ENCODE results near the gene P2RY6. TPM values are rescaled to one million over a fixed set of nuclear protein-coding genes. Genes with fewer than 3 reads are reported as not detected.

P2RY6 gene
- total RNA-seq, 4 donors from 2014 or later = 0.78 to 2.8 (median 1.1) TPM; not detected in 1

DNA sequence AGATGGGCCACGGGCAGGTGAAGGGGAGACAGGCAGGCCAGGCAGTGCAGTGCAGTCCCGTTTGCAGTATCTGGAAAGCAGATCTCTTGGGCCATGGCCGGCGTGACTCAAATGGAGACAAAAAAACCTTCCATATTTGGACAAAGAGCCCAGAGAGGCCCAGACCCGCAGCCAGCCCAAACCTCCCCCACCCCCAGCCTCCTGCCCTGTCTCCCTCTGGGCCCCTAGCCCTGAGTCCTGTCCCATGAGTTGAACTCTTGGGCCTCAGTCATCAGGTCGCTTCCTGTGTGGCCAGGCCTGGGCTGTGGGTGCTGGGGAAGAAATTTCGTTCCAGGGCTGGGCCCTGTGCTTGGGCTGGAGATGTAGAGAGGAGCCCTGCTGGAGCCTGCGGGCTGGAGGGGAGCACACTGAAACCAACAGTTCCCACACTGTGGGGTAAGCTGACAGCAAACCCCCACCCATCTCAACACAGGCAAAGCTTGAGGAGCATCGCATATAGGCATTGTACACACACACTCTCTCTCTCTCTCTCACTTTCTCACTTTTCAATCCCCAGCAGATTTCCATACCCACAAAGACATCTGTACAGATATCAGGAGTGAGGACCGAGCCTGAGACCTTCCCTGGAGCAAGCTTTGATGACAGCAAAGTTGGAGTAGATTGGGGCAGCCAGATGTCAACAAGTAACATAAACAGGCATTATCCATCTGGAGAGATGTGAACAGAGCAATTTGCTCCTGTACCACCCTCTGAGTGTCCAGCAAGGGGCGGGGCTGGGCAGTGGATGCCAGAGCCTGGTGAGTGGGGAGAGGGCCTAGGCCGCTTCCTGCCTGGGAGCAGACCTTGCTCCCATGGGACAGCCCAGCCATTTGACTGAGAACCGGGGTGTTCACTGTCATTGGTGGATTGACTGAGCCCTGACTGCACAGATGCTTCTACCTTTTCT is 53.2 kb downstream of the P2RY6 start:
- TF ChIP-seq, protein P1, sequence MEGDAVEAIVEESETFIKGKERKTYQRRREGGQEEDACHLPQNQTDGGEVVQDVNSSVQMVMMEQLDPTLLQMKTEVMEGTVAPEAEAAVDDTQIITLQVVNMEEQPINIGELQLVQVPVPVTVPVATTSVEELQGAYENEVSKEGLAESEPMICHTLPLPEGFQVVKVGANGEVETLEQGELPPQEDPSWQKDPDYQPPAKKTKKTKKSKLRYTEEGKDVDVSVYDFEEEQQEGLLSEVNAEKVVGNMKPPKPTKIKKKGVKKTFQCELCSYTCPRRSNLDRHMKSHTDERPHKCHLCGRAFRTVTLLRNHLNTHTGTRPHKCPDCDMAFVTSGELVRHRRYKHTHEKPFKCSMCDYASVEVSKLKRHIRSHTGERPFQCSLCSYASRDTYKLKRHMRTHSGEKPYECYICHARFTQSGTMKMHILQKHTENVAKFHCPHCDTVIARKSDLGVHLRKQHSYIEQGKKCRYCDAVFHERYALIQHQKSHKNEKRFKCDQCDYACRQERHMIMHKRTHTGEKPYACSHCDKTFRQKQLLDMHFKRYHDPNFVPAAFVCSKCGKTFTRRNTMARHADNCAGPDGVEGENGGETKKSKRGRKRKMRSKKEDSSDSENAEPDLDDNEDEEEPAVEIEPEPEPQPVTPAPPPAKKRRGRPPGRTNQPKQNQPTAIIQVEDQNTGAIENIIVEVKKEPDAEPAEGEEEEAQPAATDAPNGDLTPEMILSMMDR (IDR thresholded peaks at IDR 0.05 in 4 of 5, conservative IDR thresholded peaks at IDR 0.05 in 1 of 5) = no peak
- no peak for TF ChIP-seq POLR2A (IDR thresholded peaks at IDR 0.05)
- no peaks in the 10 kb centered on the region for H3K9me3 ChIP-seq
- no peak for DNase-seq
- intact Hi-C loops (cut with DNase I; ENCODE audit: low total_unique reads) (no loop called here), in situ Hi-C loops (cut with MboI; ENCODE audit: low sequenced_read_pairs in 4 of 4) (no loop called here)
- no peaks in the 10 kb centered on the region for H3K27me3 ChIP-seq
- ATAC-seq = peak in 1 of 2 donors; percentile 32
- H3K36me3 ChIP-seq = no peaks in the 10 kb centered on the region
- peak overlapping the region; percentile 66 to 74 (median 70) for H3K27ac ChIP-seq
- no peak overlapping the region for H3K4me3 ChIP-seq
- H3K4me1 ChIP-seq = peaks cover 22 to 40% of the 10 kb centered on the region in 2 donors

DNA sequence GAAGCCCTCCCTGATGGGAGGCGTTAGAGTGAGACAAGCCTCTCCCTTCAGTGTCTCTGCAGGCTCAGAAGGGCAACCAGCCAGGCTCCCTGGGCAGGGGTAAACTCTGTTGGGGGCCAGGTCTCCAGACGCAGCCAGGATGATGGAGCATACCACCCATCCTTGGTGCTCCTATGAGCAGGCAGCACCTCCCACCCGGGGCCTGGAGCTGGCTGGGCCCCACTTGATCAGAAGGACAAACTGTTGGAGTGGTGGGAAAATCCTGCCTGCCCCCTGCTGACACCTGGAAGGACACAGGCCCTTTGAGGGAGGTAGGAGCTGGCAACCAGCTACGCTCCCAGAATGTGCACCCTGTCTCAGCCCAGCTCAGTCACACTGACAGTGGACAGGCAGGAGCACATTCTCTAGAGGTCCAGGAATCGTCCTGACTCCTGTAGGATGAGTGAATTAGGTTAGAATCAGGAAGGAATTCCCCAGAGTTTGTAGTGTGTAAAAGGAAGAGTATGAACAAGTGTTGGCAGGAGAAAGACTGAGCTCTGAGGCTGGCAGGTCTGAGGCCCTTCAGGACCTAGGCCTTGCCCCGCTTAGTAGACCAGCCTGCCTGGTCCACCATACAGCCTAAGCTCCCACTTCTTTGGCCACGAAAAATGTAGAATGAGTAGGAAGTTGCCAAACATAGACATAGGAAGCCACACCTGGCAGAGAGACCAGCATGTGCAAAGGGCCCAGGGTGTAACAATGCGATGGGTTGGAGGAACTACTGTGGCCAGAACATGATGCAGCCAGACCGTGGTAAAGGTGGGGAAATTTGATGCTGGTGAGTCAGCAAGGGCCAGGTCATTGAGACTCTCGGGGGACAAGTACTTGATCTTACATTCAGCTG is 55.0 kb downstream of the P2RY6 start:
- no peak for TF ChIP-seq POLR2A (IDR thresholded peaks at IDR 0.05)
- TF ChIP-seq, protein P1 (IDR thresholded peaks at IDR 0.05 in 4 of 5, conservative IDR thresholded peaks at IDR 0.05 in 1 of 5) = no peak

GRCh38 chr11:73327812-73328364 is 55.8 kb downstream of the P2RY6 start:
- peak overlapping the region in 2 of 4 donors; percentile 15 to 72 for H3K27ac ChIP-seq
- DNase-seq = no peak
- peaks cover 15 to 21% of the 10 kb centered on the region in 2 donors for H3K4me1 ChIP-seq
- no peaks in the 10 kb centered on the region for H3K27me3 ChIP-seq
- in situ Hi-C loops (cut with MboI; ENCODE audit: low sequenced_read_pairs in 4 of 4) = no loop called here
- no peak overlapping the region for H3K4me3 ChIP-seq
- no peak for ATAC-seq
- TF ChIP-seq POLR2A (IDR thresholded peaks at IDR 0.05) = no peak
- TF ChIP-seq, protein P1 (IDR thresholded peaks at IDR 0.05 in 4 of 5, conservative IDR thresholded peaks at IDR 0.05 in 1 of 5) = no peak
- intact Hi-C loops (cut with DNase I; ENCODE audit: low total_unique reads) = no loop called here
- no peaks in the 10 kb centered on the region for H3K9me3 ChIP-seq
- no peaks in the 10 kb centered on the region for H3K36me3 ChIP-seq

More for the DNA sequence above, 55.0 kb downstream of the P2RY6 start:
- Histone ChIP-seq H3K4me1 (peaks cover 22 to 26% of the 10 kb centered on the region in 2 donors), H3K27me3 (no peaks in the 10 kb centered on the region), H3K9me3 (no peaks in the 10 kb centered on the region), H3K36me3 (no peaks in the 10 kb centered on the region), H3K4me3 (no peak overlapping the region), H3K27ac (peak overlapping the region in 3 of 4 donors; percentile 33 to 72 (median 50))
- DNase-seq (no peak), ATAC-seq (no peak)
- intact Hi-C loops (cut with DNase I; ENCODE audit: low total_unique reads) (no loop called here), in situ Hi-C loops (cut with MboI; ENCODE audit: low sequenced_read_pairs in 4 of 4) (no loop called here)

GRCh38 chr11:73330569-73331093 is 58.5 kb downstream of the P2RY6 start:
- in situ Hi-C loops (cut with MboI; ENCODE audit: low sequenced_read_pairs in 4 of 4) (no loop called here), intact Hi-C loops (cut with DNase I; ENCODE audit: low total_unique reads) (loop anchor here (5.0 to 10.0 kb wide), 2 partner anchors 143 to 496 kb away; no protein-coding TSS in a partner anchor)
- H3K4me3 ChIP-seq = no peak overlapping the region
- no peaks in the 10 kb centered on the region for H3K27me3 ChIP-seq
- H3K4me1 ChIP-seq = peaks cover 9 to 16% of the 10 kb centered on the region in 2 donors
- DNase-seq = no peak
- no peaks in the 10 kb centered on the region for H3K9me3 ChIP-seq
- no peak for TF ChIP-seq POLR2A (IDR thresholded peaks at IDR 0.05)
- TF ChIP-seq, protein P1 (IDR thresholded peaks at IDR 0.05 in 4 of 5, conservative IDR thresholded peaks at IDR 0.05 in 1 of 5) = peak in 1 of 5 experiments; percentile 10
- peak overlapping the region in 3 of 4 donors; percentile 11 to 55 (median 37) for H3K27ac ChIP-seq
- no peaks in the 10 kb centered on the region for H3K36me3 ChIP-seq
- ATAC-seq = no peak
